IPS DF 6.9 (cell line): ENCODE data around the gene EFCAB11.
A peak's percentile ranks its signal among the peaks of the same experiment; 100 is the strongest.

Experiments
- DNase-seq: peaks from one replicate; pipeline ENCODE4 v3.0.0-alpha.2; 2013; ENCODE audit warnings: low read depth, low spot score
- H3K27ac ChIP-seq: one replicate; pipeline ENCODE4 v1.5.1; 2013; ENCODE audit warnings: low read length, control low read depth
- H3K27me3 ChIP-seq: 2 replicates; pipeline ENCODE4 v1.6.1; 2013; ENCODE audit warnings: mild to moderate bottlenecking, low read length; ENCODE audit not compliant: control insufficient read depth, insufficient read depth
- H3K36me3 ChIP-seq: 2 replicates; pipeline ENCODE4 v1.6.1; 2013; ENCODE audit warnings: low read length; ENCODE audit not compliant: control insufficient read depth, insufficient read depth
- H3K4me1 ChIP-seq: 2 replicates; pipeline ENCODE4 v1.6.1; 2013; ENCODE audit warnings: low read length; ENCODE audit not compliant: control insufficient read depth, insufficient read depth
- H3K4me3 ChIP-seq: 2 replicates; pipeline ENCODE4 v1.5.1; 2013; ENCODE audit warnings: mild to moderate bottlenecking, low read length
- H3K9me3 ChIP-seq: 2 replicates; pipeline ENCODE4 v1.6.1; 2013; ENCODE audit warnings: low read length, inconsistent platforms; ENCODE audit not compliant: control insufficient read depth, insufficient read depth
- WGBS: extraction: QIAGEN DNeasy Blood & Tissue Kit; methylation state at CpG from one replicate; pipeline ENCODE4 v1.1.7; 2013; ENCODE audit warnings: mixed read lengths, missing lambda C conversion rate; ENCODE audit not compliant: insufficient read length, insufficient coverage; 5-methylcytosine and 5-hydroxymethylcytosine counted together

Gene EFCAB11

DNA sequence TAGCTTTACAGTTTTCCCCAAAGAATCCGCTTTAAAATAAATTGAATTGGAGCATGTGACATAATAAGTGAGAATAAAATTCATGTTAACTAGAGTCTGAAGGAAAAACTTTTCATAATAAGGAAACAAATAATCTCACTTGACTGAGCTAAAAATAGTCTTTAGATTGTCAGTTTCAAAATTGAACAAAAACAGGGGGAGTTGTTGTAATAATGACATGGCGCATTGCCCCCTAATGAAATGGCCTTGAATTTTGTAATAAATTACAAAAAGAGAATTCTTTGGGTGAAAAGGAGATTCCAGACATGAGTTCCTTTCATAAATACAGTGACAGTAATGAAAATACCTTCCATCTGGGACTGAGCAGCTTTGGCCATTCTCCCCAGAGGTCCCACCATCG lies 178.6 kb downstream of the EFCAB11 start:
- DNase-seq, result no peak
- Histone ChIP-seq H3K27ac (no peak overlapping the region), H3K36me3 (no peaks in the 10 kb centered on the region; the same call in 1 of the 2 replicates), H3K9me3 (no peaks in the 10 kb centered on the region), H3K4me1 (peaks cover 13% of the 10 kb centered on the region; the same call in 1 of the 2 replicates), H3K27me3 (no peaks in the 10 kb centered on the region), H3K4me3 (no peak overlapping the region)
- no CpG with 5 or more reads among the region's 3 CpGs for WGBS

DNA sequence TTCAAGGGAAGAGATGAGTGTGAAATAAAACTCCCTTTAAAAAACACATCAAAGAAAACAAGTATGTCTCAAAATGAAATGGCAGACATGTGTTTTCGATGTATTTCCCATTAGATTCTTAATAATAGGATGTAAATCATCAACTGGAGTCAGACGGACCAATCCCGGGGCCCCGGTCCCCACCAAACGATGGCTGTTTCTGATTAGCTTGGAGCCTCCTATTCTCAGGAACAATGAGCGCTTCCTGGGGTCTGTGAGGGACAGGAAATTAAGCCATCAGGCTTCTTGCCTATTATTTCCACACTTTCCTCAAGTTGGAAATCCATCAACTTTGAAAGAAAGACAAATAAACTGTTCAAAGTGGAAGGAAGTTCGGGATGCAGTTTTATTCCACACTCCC lies 179.4 kb downstream of the EFCAB11 start:
- Histone ChIP-seq H3K4me1 (peaks cover 13% of the 10 kb centered on the region; the same call in 1 of the 2 replicates), H3K36me3 (no peaks in the 10 kb centered on the region; the same call in 1 of the 2 replicates), H3K27me3 (no peaks in the 10 kb centered on the region), H3K27ac (no peak overlapping the region), H3K4me3 (no peak overlapping the region), H3K9me3 (no peaks in the 10 kb centered on the region)
- DNase-seq, result no peak
- WGBS, result no CpG with 5 or more reads among the region's 7 CpGs

DNA sequence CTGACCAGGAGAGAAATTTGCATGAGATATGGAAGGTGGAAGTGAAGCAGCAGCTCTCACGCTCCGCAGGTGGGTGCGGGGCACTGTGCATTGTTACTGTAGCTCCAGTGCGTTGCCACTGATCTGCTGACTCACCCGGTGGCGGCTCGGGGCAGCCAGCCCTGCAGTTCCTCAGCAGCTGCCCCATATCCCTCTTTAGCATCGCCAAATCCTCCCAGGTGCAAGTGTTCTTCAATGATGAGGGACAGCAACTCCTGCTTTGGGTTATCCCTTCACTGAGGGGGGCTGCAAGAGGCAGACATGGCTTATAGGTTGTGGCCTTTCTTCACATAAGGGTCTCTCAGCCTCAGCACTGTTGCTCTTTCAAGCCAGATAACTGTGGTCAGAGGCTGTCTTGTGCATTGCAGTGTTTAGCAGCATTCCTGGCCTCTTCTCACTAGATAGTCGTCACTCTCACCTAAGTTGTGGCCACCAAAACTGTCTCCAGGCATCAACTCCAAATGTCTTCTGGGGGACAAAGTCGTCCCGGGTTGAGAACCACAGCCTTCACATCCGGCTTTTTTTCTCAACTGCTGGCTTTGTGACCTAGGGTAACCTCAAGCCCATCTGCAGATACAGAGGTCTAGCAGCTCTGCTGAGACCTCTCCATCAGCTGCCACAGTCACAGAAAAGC lies 180.8 kb downstream of the EFCAB11 start:
- Histone ChIP-seq H3K36me3 (no peaks in the 10 kb centered on the region; the same call in 1 of the 2 replicates), H3K4me3 (no peak overlapping the region), H3K27ac (no peak overlapping the region), H3K27me3 (no peaks in the 10 kb centered on the region), H3K9me3 (no peaks in the 10 kb centered on the region), H3K4me1 (peaks cover 13% of the 10 kb centered on the region; the same call in 1 of the 2 replicates)
- WGBS, result no CpG with 5 or more reads among the region's 12 CpGs
- DNase-seq, result peak; percentile 29

DNA sequence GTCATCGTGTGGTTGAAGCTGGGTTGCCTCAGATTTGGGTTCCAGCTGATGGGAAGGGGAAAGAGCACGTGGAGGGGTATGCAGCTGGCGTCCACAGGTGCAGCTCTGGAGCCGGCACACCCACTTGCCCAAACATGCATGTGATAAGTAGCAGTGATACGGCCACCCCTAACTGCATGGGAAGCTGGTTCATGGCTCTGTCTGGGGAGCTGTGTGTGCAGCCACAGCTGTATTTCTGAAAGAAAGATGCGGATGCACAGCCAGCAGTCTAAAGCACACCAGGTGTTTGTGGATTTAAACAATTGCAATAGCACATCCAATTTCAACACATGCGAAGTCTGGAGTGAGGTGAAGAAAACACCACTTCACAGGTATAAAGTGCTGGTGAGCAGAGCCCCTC lies 181.4 kb downstream of the EFCAB11 start:
- DNase-seq, result no peak
- Histone ChIP-seq H3K4me3 (no peak overlapping the region), H3K36me3 (no peaks in the 10 kb centered on the region; the same call in 1 of the 2 replicates), H3K27me3 (no peaks in the 10 kb centered on the region), H3K4me1 (peaks cover 13% of the 10 kb centered on the region; the same call in 1 of the 2 replicates), H3K27ac (no peak overlapping the region), H3K9me3 (no peaks in the 10 kb centered on the region)
- no CpG with 5 or more reads among the region's 7 CpGs for WGBS

DNA sequence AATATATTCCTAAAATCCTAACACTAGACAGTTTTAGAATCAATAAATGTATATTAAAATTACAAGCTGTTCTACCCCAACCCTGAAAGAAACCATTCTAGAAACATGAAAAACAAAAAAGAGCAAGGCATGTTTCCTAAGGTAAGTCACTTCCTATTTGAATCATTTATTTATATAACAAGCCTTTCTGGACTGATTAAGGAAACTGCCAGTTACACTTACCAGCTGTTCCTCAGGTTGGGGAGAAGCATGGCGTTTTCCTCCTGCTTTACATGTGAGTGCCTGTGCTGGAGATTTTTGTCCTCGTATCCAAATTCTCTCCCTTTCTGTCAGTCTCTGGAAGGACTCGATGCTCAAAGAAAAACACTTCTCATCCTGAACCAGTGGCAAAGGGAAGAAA lies 183.3 kb downstream of the EFCAB11 start:
- Histone ChIP-seq H3K9me3 (no peaks in the 10 kb centered on the region), H3K27ac (no peak overlapping the region), H3K36me3 (no peaks in the 10 kb centered on the region; the same call in 1 of the 2 replicates), H3K4me1 (peaks cover 13% of the 10 kb centered on the region; the same call in 1 of the 2 replicates), H3K4me3 (no peak overlapping the region), H3K27me3 (no peaks in the 10 kb centered on the region)
- no peak for DNase-seq
- WGBS, result no CpG with 5 or more reads among the region's 3 CpGs

DNA sequence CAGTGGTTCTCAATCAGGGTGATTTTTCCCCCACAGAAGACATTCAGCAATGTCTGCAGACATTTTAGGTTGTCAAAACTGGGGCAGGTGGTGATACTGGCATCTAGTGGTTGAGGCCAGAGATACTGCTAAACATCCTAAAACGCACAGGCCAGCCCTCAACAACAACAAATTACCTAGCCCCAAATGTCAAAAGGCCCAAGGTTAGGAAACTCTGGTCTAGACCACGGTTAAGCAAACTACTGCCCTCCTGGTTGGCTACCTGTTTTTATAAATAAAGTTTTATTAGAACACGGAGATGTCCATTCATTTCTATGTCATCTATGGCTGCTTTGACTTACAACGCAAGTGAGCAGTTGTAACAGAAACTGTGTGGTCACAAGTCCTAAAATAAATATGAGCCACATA lies 186.7 kb downstream of the EFCAB11 start:
- DNase-seq, result peak; percentile 45
- Histone ChIP-seq H3K4me1 (peaks cover 5% of the 10 kb centered on the region; the same call in 1 of the 2 replicates), H3K9me3 (no peaks in the 10 kb centered on the region), H3K27ac (no peak overlapping the region), H3K27me3 (no peaks in the 10 kb centered on the region), H3K4me3 (no peak overlapping the region), H3K36me3 (no peaks in the 10 kb centered on the region)
- no CpG with 5 or more reads among the region's 4 CpGs for WGBS

DNA sequence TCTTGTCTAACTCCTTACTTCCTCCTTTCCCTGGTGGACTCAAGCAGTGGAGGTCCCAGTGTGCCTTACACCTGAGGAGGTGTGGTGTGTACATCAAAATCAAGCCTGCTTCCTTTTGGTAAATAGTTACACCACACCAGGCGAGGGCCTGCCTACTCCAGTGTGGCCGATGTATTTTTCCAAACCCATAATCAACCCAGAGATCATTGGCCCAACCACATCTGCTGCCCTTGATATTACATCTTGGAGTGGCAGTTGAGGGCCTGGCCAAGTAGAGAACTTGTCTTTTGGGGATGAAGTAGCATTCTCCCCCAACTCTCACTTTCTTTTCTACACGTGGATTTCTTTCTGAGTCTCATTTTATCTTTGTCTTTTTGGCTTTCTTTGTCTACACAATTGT lies 187.4 kb downstream of the EFCAB11 start:
- no peak overlapping the region for H3K27ac ChIP-seq
- DNase-seq, result no peak
- peaks cover 5% of the 10 kb centered on the region; the same call in 1 of the 2 replicates for H3K4me1 ChIP-seq
- H3K9me3 ChIP-seq, result no peaks in the 10 kb centered on the region
- no peak overlapping the region for H3K4me3 ChIP-seq
- no CpG with 5 or more reads among the region's 3 CpGs for WGBS
- no peaks in the 10 kb centered on the region for H3K36me3 ChIP-seq
- H3K27me3 ChIP-seq, result no peaks in the 10 kb centered on the region

DNA sequence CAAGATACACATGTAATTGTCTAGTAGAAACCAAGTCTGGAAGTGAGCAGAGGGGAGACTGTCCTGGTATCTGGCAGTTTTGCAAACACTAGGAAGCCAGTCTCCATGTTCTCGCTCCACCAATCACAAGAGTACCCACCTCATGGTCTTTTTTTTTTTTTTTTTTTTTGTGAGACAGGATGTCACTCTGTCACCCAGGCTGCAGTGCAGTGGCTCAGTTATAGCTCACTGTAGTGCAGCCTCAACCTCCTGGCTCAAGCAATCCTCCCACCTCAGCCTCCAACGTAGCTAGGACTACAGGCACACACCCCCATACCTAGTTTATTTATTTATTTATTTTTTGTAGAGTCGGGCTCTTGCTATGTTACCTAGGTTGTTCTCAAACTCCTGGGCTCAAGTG lies 189.2 kb downstream of the EFCAB11 start:
- no peaks in the 10 kb centered on the region for H3K9me3 ChIP-seq
- H3K4me3 ChIP-seq, result no peak overlapping the region
- no CpG with 5 or more reads among the region's 3 CpGs for WGBS
- H3K27me3 ChIP-seq, result no peaks in the 10 kb centered on the region
- H3K4me1 ChIP-seq, result no peaks in the 10 kb centered on the region
- no peak for DNase-seq
- H3K27ac ChIP-seq, result no peak overlapping the region
- H3K36me3 ChIP-seq, result no peaks in the 10 kb centered on the region

DNA sequence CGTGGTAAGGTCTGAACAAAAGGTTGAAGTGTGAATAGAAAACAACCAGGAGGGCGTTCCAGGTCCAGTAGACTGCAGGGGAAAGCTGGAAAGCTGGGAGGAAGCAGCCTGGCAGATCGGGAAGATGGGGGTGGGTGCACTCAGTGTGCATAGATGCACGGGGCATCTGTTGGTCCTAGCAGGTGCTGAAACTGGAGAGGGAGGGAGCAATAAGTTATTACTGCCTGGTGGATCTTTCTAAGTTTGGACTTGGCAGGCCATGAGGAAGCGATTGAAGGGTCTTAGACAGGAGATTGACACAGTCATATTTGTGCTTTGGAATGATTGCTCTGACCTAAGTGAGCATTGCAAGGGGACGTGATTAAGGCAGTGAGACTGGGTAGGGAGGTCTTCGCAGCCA lies 194.4 kb downstream of the EFCAB11 start:
- H3K4me1 ChIP-seq, result peaks cover 4% of the 10 kb centered on the region; the same call in 1 of the 2 replicates
- no peak overlapping the region for H3K4me3 ChIP-seq
- no peak for DNase-seq
- no peaks in the 10 kb centered on the region for H3K9me3 ChIP-seq
- no CpG with 5 or more reads among the region's 7 CpGs for WGBS
- no peak overlapping the region for H3K27ac ChIP-seq
- no peaks in the 10 kb centered on the region for H3K36me3 ChIP-seq
- H3K27me3 ChIP-seq, result no peaks in the 10 kb centered on the region

DNA sequence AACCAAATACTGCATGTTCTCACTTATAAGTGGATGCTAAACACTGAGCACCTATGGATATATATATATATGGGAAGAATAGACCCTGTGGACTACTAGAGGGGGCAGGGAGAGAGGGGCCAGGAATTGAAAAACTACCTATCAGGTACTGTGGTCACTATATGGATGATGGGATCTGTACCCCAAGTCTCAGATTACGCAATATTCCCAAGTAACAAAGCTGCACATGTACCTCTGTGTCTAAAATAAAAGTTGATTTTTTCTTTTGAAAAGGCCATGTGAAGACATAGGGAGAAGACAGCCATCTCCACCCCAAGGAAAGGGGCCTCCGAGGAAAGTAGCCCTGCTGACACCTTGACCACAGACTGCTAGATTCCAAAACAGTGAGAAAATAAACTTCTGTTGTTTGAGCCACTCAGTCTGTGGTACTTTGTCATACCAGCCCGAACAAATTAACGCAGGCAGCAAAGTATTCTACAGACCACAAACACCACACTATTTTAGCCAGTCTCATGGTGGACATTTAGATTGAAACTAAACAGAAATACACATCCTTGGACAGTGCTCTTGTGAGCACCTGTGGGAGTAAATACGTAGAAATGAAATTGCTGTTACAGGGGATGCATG lies 197.1 kb downstream of the EFCAB11 start:
- Histone ChIP-seq H3K27ac (no peak overlapping the region), H3K4me3 (no peak overlapping the region), H3K36me3 (no peaks in the 10 kb centered on the region), H3K4me1 (peaks cover 4% of the 10 kb centered on the region; the same call in 1 of the 2 replicates), H3K9me3 (no peaks in the 10 kb centered on the region), H3K27me3 (no peaks in the 10 kb centered on the region)
- no CpG with 5 or more reads among the region's 5 CpGs for WGBS
- DNase-seq, result no peak
